ENCODE results near the gene GLTPD2.
A peak's percentile ranks its signal among the peaks of the same experiment; 100 is the strongest.

GLTPD2 gene

GRCh38 chr17:4743898-4744297, 44.9 kb upstream of the GLTPD2 start:
- DNase-seq: no peak
- H3K4ac ChIP-seq (ENCODE audit: low read depth, low read length): no peak overlapping the region
- no peak overlapping the region for H4K91ac ChIP-seq (ENCODE audit: low read depth, low read length)
- H3K27me3 ChIP-seq (ENCODE audit: insufficient read depth, low read length): peaks cover 34% of the 10 kb centered on the region
- H3K23ac ChIP-seq (ENCODE audit: low read length): no peak overlapping the region
- no peak overlapping the region for H4K12ac ChIP-seq (ENCODE audit: low read depth, low read length)
- peaks cover 11 to 12% of the 10 kb centered on the region in 2 experiments for H3K4me1 ChIP-seq (ENCODE audit: control insufficient read depth in 1 of 2, insufficient read depth in 2 of 2, low read length in 2 of 2)
- H3K14ac ChIP-seq (ENCODE audit: low read length): no peak overlapping the region
- H2BK12ac ChIP-seq (ENCODE audit: low read length): no peak overlapping the region
- no peak overlapping the region for H2BK5ac ChIP-seq (ENCODE audit: low read depth, low read length, poor library complexity)
- no peak overlapping the region for H3K4me2 ChIP-seq (ENCODE audit: low read length)
- H4K8ac ChIP-seq (ENCODE audit: low read depth, low read length): no peak overlapping the region
- no peaks in the 10 kb centered on the region for H3K79me1 ChIP-seq (ENCODE audit: low read length)
- H2AK5ac ChIP-seq (ENCODE audit: low read length): no peak overlapping the region
- H3K36me3 ChIP-seq (ENCODE audit: control insufficient read depth in 1 of 2, insufficient read depth in 2 of 2, low read length in 2 of 2): no peaks in the 10 kb centered on the region
- H2BK120ac ChIP-seq (ENCODE audit: insufficient read depth, low read length, poor library complexity): no peak overlapping the region
- peaks cover 17% of the 10 kb centered on the region for H3K9me3 ChIP-seq (ENCODE audit: insufficient read depth, low read depth, low read length)
- H2AFZ ChIP-seq (ENCODE audit: insufficient read depth, low read length, poor library complexity): no peak overlapping the region
- H3K4me3 ChIP-seq (ENCODE audit: low read depth, low read length): no peak overlapping the region
- H3K27ac ChIP-seq (ENCODE audit: low read depth, low read length): no peak overlapping the region
- H3K9ac ChIP-seq (ENCODE audit: low read length): no peak overlapping the region
- no peaks in the 10 kb centered on the region for H3K79me2 ChIP-seq (ENCODE audit: control insufficient read depth, insufficient read depth, low read length, poor library complexity)
- WGBS (ENCODE audit: extremely low coverage, insufficient coverage, insufficient read length): no CpG with 5 or more reads among the region's 9 CpGs
- no peak overlapping the region for H3K18ac ChIP-seq (ENCODE audit: low read length)

DNA sequence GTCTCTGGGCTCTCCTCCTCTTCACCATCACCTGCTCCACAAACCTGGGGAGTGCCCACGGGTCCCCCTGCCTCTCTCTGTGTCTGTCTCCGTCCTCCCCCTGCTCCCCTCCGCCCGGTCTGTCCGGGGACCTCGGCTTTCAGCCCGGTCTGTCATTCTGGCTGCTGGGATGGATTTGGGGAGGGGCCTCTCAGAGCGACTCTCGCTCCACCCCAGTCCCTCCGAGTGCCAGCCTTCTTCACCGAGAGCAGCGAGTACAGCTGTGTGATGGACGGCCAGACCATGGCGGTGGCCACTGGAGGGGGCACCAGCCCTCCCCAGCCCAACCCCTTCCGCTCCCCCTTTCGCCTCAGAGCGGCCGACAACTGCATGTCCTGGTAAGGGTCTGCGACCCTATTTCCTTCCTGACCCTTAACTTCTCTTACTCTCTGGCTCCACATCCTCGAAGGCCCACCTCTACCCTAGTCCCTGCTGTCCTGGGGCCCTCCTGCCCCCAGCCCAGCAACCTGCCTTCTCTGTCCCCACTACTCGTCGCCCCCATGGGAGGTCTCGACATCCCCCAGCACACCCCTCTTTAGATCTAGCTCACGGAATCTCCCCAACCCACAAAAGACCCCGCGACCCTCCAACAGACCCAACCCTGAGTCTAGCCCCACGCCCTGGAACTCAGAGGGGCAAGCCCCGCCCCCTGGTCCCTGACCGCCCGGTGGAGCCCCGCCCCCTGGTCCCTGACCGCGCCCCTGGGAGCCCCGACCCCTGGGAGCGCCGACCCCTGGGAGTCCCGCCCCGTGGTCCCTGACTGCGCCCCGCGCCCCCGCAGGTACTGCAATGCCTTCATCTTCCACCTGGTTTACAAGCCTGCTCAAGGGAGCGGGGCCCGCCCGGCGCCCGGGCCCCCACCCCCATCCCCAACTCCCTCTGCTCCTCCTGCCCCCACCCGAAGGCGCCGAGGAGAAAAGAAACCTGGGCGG, 43.5 kb upstream of the GLTPD2 start:
- Histone ChIP-seq H4K91ac (ENCODE audit: low read depth, low read length) (no peak overlapping the region), H3K36me3 (ENCODE audit: control insufficient read depth in 1 of 2, insufficient read depth in 2 of 2, low read length in 2 of 2) (no peaks in the 10 kb centered on the region), H3K79me2 (ENCODE audit: control insufficient read depth, insufficient read depth, low read length, poor library complexity) (no peaks in the 10 kb centered on the region), H3K14ac (ENCODE audit: low read length) (no peak overlapping the region), H4K8ac (ENCODE audit: low read depth, low read length) (no peak overlapping the region), H3K79me1 (ENCODE audit: low read length) (no peaks in the 10 kb centered on the region), H3K4me2 (ENCODE audit: low read length) (peak overlapping the region; percentile 16), H3K9me3 (ENCODE audit: insufficient read depth, low read depth, low read length) (peaks cover 11% of the 10 kb centered on the region), H3K4me3 (ENCODE audit: low read depth, low read length) (no peak overlapping the region), H2BK5ac (ENCODE audit: low read depth, low read length, poor library complexity) (no peak overlapping the region), H3K9ac (ENCODE audit: low read length) (no peak overlapping the region), H3K18ac (ENCODE audit: low read length) (no peak overlapping the region), H2AK5ac (ENCODE audit: low read length) (no peak overlapping the region), H3K27me3 (ENCODE audit: insufficient read depth, low read length) (peaks cover 20% of the 10 kb centered on the region), H2AFZ (ENCODE audit: insufficient read depth, low read length, poor library complexity) (peak overlapping the region; percentile 37), H3K27ac (ENCODE audit: low read depth, low read length) (no peak overlapping the region), H2BK120ac (ENCODE audit: insufficient read depth, low read length, poor library complexity) (no peak overlapping the region), H4K12ac (ENCODE audit: low read depth, low read length) (no peak overlapping the region), H3K4me1 (ENCODE audit: control insufficient read depth in 1 of 2, insufficient read depth in 2 of 2, low read length in 2 of 2) (peaks cover 2 to 6% of the 10 kb centered on the region in 2 experiments), H3K4ac (ENCODE audit: low read depth, low read length) (no peak overlapping the region), H2BK12ac (ENCODE audit: low read length) (no peak overlapping the region), H3K23ac (ENCODE audit: low read length) (no peak overlapping the region)
- no peak for DNase-seq
- no CpG with 5 or more reads among the region's 51 CpGs for WGBS (ENCODE audit: extremely low coverage, insufficient coverage, insufficient read length)

DNA sequence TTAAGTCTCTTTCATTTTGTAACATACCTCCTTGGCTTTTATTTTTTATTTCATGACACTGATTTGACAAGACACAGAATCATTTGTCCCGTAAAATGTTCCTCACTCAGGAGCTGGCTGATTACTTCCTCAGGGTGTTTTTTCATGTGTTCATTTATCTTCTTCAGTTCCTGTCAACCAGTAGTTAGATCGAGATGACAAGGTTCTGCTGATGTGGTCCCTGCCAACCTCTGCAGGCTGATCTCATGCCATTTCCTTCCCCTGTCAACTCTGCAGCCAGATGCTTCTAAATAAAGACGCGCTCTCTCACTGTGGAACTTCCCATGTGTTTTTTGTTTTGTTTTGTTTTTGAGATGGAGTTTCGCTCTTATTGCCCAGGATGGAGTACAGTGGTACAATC, 40.9 kb upstream of the GLTPD2 start:
- no peak overlapping the region for H3K4me2 ChIP-seq (ENCODE audit: low read length)
- peaks cover 2 to 6% of the 10 kb centered on the region in 2 experiments for H3K4me1 ChIP-seq (ENCODE audit: control insufficient read depth in 1 of 2, insufficient read depth in 2 of 2, low read length in 2 of 2)
- H3K14ac ChIP-seq (ENCODE audit: low read length): no peak overlapping the region
- peaks cover 3% of the 10 kb centered on the region for H3K9me3 ChIP-seq (ENCODE audit: insufficient read depth, low read depth, low read length)
- WGBS (ENCODE audit: extremely low coverage, insufficient coverage, insufficient read length): no CpG with 5 or more reads among the region's 5 CpGs
- no peak overlapping the region for H3K18ac ChIP-seq (ENCODE audit: low read length)
- H3K23ac ChIP-seq (ENCODE audit: low read length): no peak overlapping the region
- H3K9ac ChIP-seq (ENCODE audit: low read length): no peak overlapping the region
- no peak overlapping the region for H4K8ac ChIP-seq (ENCODE audit: low read depth, low read length)
- no peak overlapping the region for H2BK5ac ChIP-seq (ENCODE audit: low read depth, low read length, poor library complexity)
- no peak overlapping the region for H3K4ac ChIP-seq (ENCODE audit: low read depth, low read length)
- H3K27ac ChIP-seq (ENCODE audit: low read depth, low read length): no peak overlapping the region
- no peaks in the 10 kb centered on the region for H3K36me3 ChIP-seq (ENCODE audit: control insufficient read depth in 1 of 2, insufficient read depth in 2 of 2, low read length in 2 of 2)
- H3K79me1 ChIP-seq (ENCODE audit: low read length): no peaks in the 10 kb centered on the region
- peaks cover 6% of the 10 kb centered on the region for H3K27me3 ChIP-seq (ENCODE audit: insufficient read depth, low read length)
- H3K4me3 ChIP-seq (ENCODE audit: low read depth, low read length): no peak overlapping the region
- no peak overlapping the region for H2AK5ac ChIP-seq (ENCODE audit: low read length)
- no peak overlapping the region for H4K91ac ChIP-seq (ENCODE audit: low read depth, low read length)
- no peak overlapping the region for H2AFZ ChIP-seq (ENCODE audit: insufficient read depth, low read length, poor library complexity)
- H2BK12ac ChIP-seq (ENCODE audit: low read length): no peak overlapping the region
- H4K12ac ChIP-seq (ENCODE audit: low read depth, low read length): no peak overlapping the region
- H2BK120ac ChIP-seq (ENCODE audit: insufficient read depth, low read length, poor library complexity): no peak overlapping the region
- no peaks in the 10 kb centered on the region for H3K79me2 ChIP-seq (ENCODE audit: control insufficient read depth, insufficient read depth, low read length, poor library complexity)
- DNase-seq: no peak

GRCh38 chr17:4748686-4749085, 40.1 kb upstream of the GLTPD2 start:
- Histone ChIP-seq H4K8ac (ENCODE audit: low read depth, low read length) (no peak overlapping the region), H3K23ac (ENCODE audit: low read length) (no peak overlapping the region), H2BK5ac (ENCODE audit: low read depth, low read length, poor library complexity) (no peak overlapping the region), H3K36me3 (ENCODE audit: control insufficient read depth in 1 of 2, insufficient read depth in 2 of 2, low read length in 2 of 2) (no peaks in the 10 kb centered on the region), H4K12ac (ENCODE audit: low read depth, low read length) (no peak overlapping the region), H2AK5ac (ENCODE audit: low read length) (no peak overlapping the region), H3K14ac (ENCODE audit: low read length) (no peak overlapping the region), H3K4me1 (ENCODE audit: control insufficient read depth in 1 of 2, insufficient read depth in 2 of 2, low read length in 2 of 2) (peaks cover 2 to 6% of the 10 kb centered on the region in 2 experiments), H2AFZ (ENCODE audit: insufficient read depth, low read length, poor library complexity) (no peak overlapping the region), H3K27me3 (ENCODE audit: insufficient read depth, low read length) (peaks cover 6% of the 10 kb centered on the region), H3K18ac (ENCODE audit: low read length) (no peak overlapping the region), H3K9me3 (ENCODE audit: insufficient read depth, low read depth, low read length) (peaks cover 3% of the 10 kb centered on the region), H2BK12ac (ENCODE audit: low read length) (no peak overlapping the region), H3K79me2 (ENCODE audit: control insufficient read depth, insufficient read depth, low read length, poor library complexity) (no peaks in the 10 kb centered on the region), H3K27ac (ENCODE audit: low read depth, low read length) (no peak overlapping the region), H3K4ac (ENCODE audit: low read depth, low read length) (no peak overlapping the region), H3K9ac (ENCODE audit: low read length) (no peak overlapping the region), H2BK120ac (ENCODE audit: insufficient read depth, low read length, poor library complexity) (no peak overlapping the region), H4K91ac (ENCODE audit: low read depth, low read length) (no peak overlapping the region), H3K79me1 (ENCODE audit: low read length) (no peaks in the 10 kb centered on the region), H3K4me3 (ENCODE audit: low read depth, low read length) (no peak overlapping the region), H3K4me2 (ENCODE audit: low read length) (no peak overlapping the region)
- WGBS (ENCODE audit: extremely low coverage, insufficient coverage, insufficient read length): no CpG with 5 or more reads among the region's 4 CpGs
- no peak for DNase-seq
